NB4 (cell line): Measurements from ENCODE around the gene FA2H.
A peak's percentile ranks its signal among the peaks of the same experiment; 100 is the strongest.

Experiments
- DNase-seq: peaks from one replicate; pipeline ENCODE4 v3.0.0; 2010; ENCODE audit warnings: low read depth
- H3K4me3 ChIP-seq: one replicate; pipeline ENCODE4 v1.5.1; 2011; ENCODE audit warnings: mild to moderate bottlenecking, low read depth, low read length, moderate library complexity
- CTCF ChIP-seq: IDR thresholded peaks from one replicate; pipeline ENCODE4 v1.5.1; 2012; ENCODE audit warnings: low read depth, low read length
- MAX ChIP-seq: IDR thresholded peaks from 2 replicates; pipeline ENCODE4 v1.6.1; 2011; ENCODE audit warnings: low read depth, low read length
- MYC ChIP-seq: IDR thresholded peaks from 2 replicates; pipeline ENCODE4 v1.6.1; 2011; ENCODE audit warnings: low read depth, low read length
- POLR2A ChIP-seq: IDR thresholded peaks from 2 replicates; pipeline ENCODE4 v1.6.1; 2011; ENCODE audit warnings: mild to moderate bottlenecking; ENCODE audit not compliant: insufficient read length; ENCODE audit errors: extremely low read depth

Gene FA2H

DNA sequence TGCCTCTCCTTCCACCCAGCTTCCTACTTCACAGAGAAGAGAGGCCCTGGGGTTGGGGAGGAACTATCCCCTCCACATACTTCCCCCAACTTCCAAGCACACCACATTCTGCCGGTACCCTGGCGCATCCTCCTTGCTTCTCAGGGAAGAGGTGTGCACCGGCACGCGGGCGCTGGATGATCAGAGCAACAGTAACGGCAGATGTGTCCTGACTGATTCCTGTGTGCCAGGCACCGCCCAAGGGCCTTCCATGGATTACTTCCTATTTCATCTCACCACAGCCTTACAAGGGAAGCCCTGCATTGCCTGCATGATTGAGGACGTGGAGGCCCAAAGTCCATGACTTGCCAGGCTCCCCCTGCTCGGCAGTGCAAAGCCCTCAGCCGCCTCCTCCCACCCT, 52.9 kb downstream of the FA2H start:
- no peak overlapping the region for H3K4me3 ChIP-seq
- no peak for TF ChIP-seq POLR2A
- no peak for TF ChIP-seq MAX
- TF ChIP-seq CTCF, result no peak
- TF ChIP-seq MYC, result no peak
- peak; percentile 21 for DNase-seq

DNA sequence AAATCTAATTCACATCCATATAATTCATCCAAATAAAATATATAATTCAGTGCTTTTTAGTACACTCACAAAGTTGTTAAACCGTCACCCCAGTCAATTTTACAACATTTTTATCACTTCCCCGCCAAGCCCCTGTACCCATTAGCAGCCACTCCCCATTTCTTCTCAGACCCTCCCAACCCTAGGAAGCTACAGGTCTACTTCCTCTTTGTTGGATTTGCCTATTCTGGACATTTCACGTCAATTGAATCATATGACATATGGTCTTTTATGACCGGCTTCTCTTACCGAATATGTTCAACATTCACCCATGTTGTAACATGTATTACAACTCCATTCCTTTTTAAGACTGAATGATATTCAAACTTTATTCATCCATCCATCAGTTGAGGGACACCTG, 54.0 kb downstream of the FA2H start:
- DNase-seq, result peak; percentile 45
- TF ChIP-seq POLR2A, result no peak
- TF ChIP-seq MYC, result no peak
- TF ChIP-seq CTCF, result no peak
- no peak for TF ChIP-seq MAX

DNA sequence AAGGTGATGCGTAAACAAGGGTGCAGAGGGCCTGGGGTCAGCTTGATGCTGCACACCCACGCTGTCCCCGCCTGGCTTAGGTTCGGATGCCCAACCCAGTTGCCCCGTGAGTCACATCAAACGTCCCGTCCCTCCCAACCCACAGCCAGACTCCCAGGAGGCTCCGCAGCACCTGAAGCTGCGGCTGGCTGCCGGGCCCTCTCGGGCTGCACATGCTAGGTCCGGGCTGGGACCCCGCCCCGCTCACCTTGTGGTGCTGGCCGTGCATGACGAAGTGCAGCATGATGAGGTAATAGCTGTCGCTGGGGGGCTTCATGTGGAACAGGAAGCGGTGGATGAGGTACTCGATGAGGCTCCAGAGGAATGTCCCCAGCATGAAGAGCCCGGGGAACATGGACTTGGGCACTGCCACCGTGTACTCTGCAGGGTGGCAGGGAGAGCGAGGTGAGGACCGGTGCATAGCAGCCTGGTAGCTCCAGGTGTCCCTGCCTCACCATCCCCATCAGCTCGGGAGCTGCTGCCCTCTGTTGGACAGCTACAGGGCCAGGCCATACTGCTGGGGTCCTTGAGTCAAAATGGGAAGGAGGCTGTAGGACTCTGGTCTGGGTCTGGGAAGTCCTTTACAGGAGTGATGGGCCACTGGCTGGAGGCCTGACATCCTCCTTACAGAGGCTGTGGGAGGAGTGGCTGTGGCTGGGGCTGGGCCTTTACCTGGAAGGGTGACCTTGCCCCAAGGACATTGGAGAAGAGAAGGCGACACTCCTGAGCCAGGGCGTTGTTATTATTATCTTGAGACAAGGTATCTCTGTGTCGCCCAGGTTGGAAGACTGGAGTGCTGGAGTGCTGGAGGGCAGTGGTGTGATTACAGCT, 55.6 kb downstream of the FA2H start:
- peak; percentile 17 for TF ChIP-seq CTCF
- TF ChIP-seq MYC, result no peak
- no peak overlapping the region for H3K4me3 ChIP-seq
- DNase-seq, result no peak

More for the DNA sequence above, 54.0 kb downstream of the FA2H start:
- H3K4me3 ChIP-seq, result no peak overlapping the region

GRCh38 chr16:74718140-74718539, 56.5 kb downstream of the FA2H start:
- no peak overlapping the region for H3K4me3 ChIP-seq
- no peak for DNase-seq
- TF ChIP-seq MYC, result no peak
- TF ChIP-seq CTCF, result no peak
- TF ChIP-seq POLR2A, result no peak
- TF ChIP-seq MAX, result no peak

DNA sequence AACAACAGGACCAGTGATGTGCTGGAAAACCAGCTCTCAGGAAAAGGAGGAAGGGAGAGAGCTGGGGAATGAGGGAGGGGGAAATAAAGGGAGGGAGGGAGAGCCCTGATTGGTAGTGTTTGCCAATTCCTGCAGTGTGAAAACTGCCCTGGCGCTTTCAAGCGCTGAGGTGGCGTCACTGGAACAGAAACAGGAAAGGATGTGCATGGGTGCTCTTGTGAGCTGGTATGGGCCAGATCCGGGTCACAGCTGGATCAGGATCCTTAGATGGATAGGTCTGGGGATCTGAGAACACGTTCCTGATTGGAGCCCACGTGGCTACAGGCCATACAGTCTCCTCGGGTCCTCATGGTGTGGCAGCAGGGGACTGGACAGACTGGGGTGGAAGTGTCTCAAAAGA, 57.3 kb downstream of the FA2H start:
- no peak for DNase-seq
- TF ChIP-seq POLR2A (no peak), MAX (no peak), CTCF (no peak), MYC (no peak)
- H3K4me3 ChIP-seq, result no peak overlapping the region

- TF ChIP-seq MYC (no peak), CTCF (no peak), POLR2A (no peak), MAX (no peak)
- no peak for DNase-seq
- H3K4me3 ChIP-seq, result no peak overlapping the region
Measured at GRCh38 chr16:74716355-74716754, 58.3 kb downstream of the FA2H start.
